Upper lobe of left lung (tissue), 6 donors: Measurements from ENCODE around the gene RAPGEF2. TPM values are rescaled to one million over a fixed set of nuclear protein-coding genes. Genes with fewer than 3 reads are reported as not detected.

Source experiments
- ATAC-seq, 2 donors: fragments of 200-7000 bp; cut with Tn5 transposase; one replicate each; pipeline ENCODE4 v1.9.1; 2022; ENCODE audit warnings: mild to moderate bottlenecking in 2 of 2, moderate library complexity in 2 of 2; ENCODE audit not compliant: low FRiP score in 2 of 2
- DNase-seq, 2 donors: peaks; one replicate each; pipeline ENCODE4 v3.0.0-alpha.2; 2019 to 2020
- H3K27ac ChIP-seq, 4 donors: fragments of 200-600 bp; sonication (generic); one replicate each; pipeline ENCODE4 v1.5.1; 2016 to 2019
- H3K27me3 ChIP-seq, 4 donors: fragments of 200-600 bp; sonication (generic); one replicate each; pipeline ENCODE4 v1.5.1; 2017 to 2019
- H3K36me3 ChIP-seq, 4 donors: fragments of 200-600 bp; sonication (generic); one replicate each; pipeline ENCODE4 v1.5.1; 2016 to 2019
- H3K4me1 ChIP-seq, 4 donors: fragments of 200-600 bp; sonication (generic); one replicate each; pipeline ENCODE4 v1.5.1; 2018 to 2019
- H3K4me3 ChIP-seq, 4 donors: fragments of 200-600 bp; sonication (generic); one replicate each; pipeline ENCODE4 v1.5.1; 2017 to 2019; ENCODE audit warnings: mild to moderate bottlenecking in 2 of 4, moderate library complexity in 1 of 4
- H3K9me3 ChIP-seq, 4 donors: fragments of 200-600 bp; sonication (generic); one replicate each; pipeline ENCODE4 v1.5.1; 2018 to 2019
- CTCF ChIP-seq, 6 experiments: fragments of 450-650 bp in 4 of 6; fragments of 200-600 bp in 2 of 6; sonication (generic) in 2 of 6; IDR thresholded peaks; one replicate each; pipeline ENCODE4 v1.5.1; 2016 to 2019; ENCODE audit warnings: antibody characterized with exemption in 6 of 6
- EP300 ChIP-seq, 4 donors: sonication (generic); formaldehyde crosslinking; IDR thresholded peaks; one replicate each; pipeline ENCODE4 v1.5.1; 2017; ENCODE audit warnings: antibody characterized with exemption in 4 of 4, control low read depth in 2 of 4
- POLR2A ChIP-seq, 4 donors: fragments of 450-650 bp; IDR thresholded peaks; one replicate each; pipeline ENCODE4 v1.5.1; 2016 to 2017; ENCODE audit warnings: antibody characterized with exemption in 4 of 4, mild to moderate bottlenecking in 2 of 4
- POLR2AphosphoS5 ChIP-seq, 2 donors: sonication (generic); formaldehyde crosslinking; IDR thresholded peaks; one replicate each; pipeline ENCODE4 v1.5.1; 2017; ENCODE audit warnings: antibody characterized with exemption in 2 of 2
- WGBS, 2 donors: methylation state at CpG; one replicate each; pipeline ENCODE4 v1.1.5; 2017 to 2018; 5-methylcytosine and 5-hydroxymethylcytosine counted together
- total RNA-seq, 6 donors: library from RNA; depleted of rRNA in 4 of 6; stranded (reverse); fragments of >200 nt in 4 of 6; gene quantifications; one replicate each; pipeline versions ENCODE4 v1.1.0 to v1.2.1, GENCODE V29; 2016 to 2021
- donor health status: DM: no; HTN: no; CAD: no; lungs with moderate emphysema.
- donor health status: DM: no; HTN: yes; CAD: no; lungs with severe emphysema.

The RAPGEF2 gene
- total RNA-seq, 6 donors from 2014 or later = 53.3 to 122 (median 66.3) TPM

- TF ChIP-seq POLR2AphosphoS5 (IDR thresholded peaks at IDR 0.05) (no peak), CTCF (IDR thresholded peaks at IDR 0.05) (no peak), POLR2A (IDR thresholded peaks at IDR 0.05) (no peak), EP300 (IDR thresholded peaks at IDR 0.05) (no peak)
- Histone ChIP-seq H3K36me3 (no peaks in the 10 kb centered on the region), H3K27ac (peak overlapping the region in 2 of 4 donors; percentile 18 to 49), H3K27me3 (no peaks in the 10 kb centered on the region), H3K4me3 (no peak overlapping the region), H3K4me1 (peaks cover 16 to 39% (median 38%) of the 10 kb centered on the region in 4 donors), H3K9me3 (no peaks in the 10 kb centered on the region)
- no peak for DNase-seq
- WGBS, 2 donors = 48 to 60% methylated on average over 4 of the region's 4 CpGs
- ATAC-seq = no peak
These were observed 38.3 kb downstream of the RAPGEF2 start for GRCh38 chr4:159141193-159141592.

GRCh38 chr4:159142241-159142640 lies 39.4 kb downstream of the RAPGEF2 start:
- H3K27ac ChIP-seq = no peak overlapping the region
- no peak for ATAC-seq
- H3K4me1 ChIP-seq = peaks cover 13 to 40% (median 38%) of the 10 kb centered on the region in 4 donors
- H3K9me3 ChIP-seq = no peaks in the 10 kb centered on the region
- no peak for TF ChIP-seq POLR2AphosphoS5 (IDR thresholded peaks at IDR 0.05)
- no peak for TF ChIP-seq POLR2A (IDR thresholded peaks at IDR 0.05)
- DNase-seq = no peak
- no peaks in the 10 kb centered on the region for H3K36me3 ChIP-seq
- 71% methylated on average over 3 of the region's 3 CpGs for WGBS, 2 donors
- no peak overlapping the region for H3K4me3 ChIP-seq
- H3K27me3 ChIP-seq = no peaks in the 10 kb centered on the region

- H3K27ac ChIP-seq = no peak overlapping the region
- DNase-seq (no peak), ATAC-seq (no peak)
- H3K27me3 ChIP-seq = no peaks in the 10 kb centered on the region
- no peaks in the 10 kb centered on the region for H3K36me3 ChIP-seq
- H3K4me1 ChIP-seq = peaks cover 13 to 39% (median 37%) of the 10 kb centered on the region in 4 donors
- TF ChIP-seq POLR2A (IDR thresholded peaks at IDR 0.05) = no peak
- no peak for TF ChIP-seq POLR2AphosphoS5 (IDR thresholded peaks at IDR 0.05)
- WGBS, 2 donors = 90% methylated on average over 5 of the region's 5 CpGs
- no peak overlapping the region for H3K4me3 ChIP-seq
- no peaks in the 10 kb centered on the region for H3K9me3 ChIP-seq
These were observed 40.0 kb downstream of the RAPGEF2 start for GRCh38 chr4:159142681-159143384.

- Histone ChIP-seq H3K27ac (no peak overlapping the region), H3K4me3 (no peak overlapping the region)
These were observed 40.8 kb downstream of the RAPGEF2 start for GRCh38 chr4:159143687-159144086.

GRCh38 chr4:159144112-159144694 lies 41.3 kb downstream of the RAPGEF2 start:
- Histone ChIP-seq H3K36me3 (no peaks in the 10 kb centered on the region), H3K27me3 (no peaks in the 10 kb centered on the region), H3K4me1 (peaks cover 9 to 35% (median 29%) of the 10 kb centered on the region in 4 donors), H3K4me3 (no peak overlapping the region), H3K9me3 (no peaks in the 10 kb centered on the region), H3K27ac (no peak overlapping the region)
- 70 to 77% methylated on average over 4 of the region's 4 CpGs for WGBS, 2 donors
- TF ChIP-seq POLR2AphosphoS5 (IDR thresholded peaks at IDR 0.05) (no peak), EP300 (IDR thresholded peaks at IDR 0.05) (no peak), POLR2A (IDR thresholded peaks at IDR 0.05) (no peak), CTCF (IDR thresholded peaks at IDR 0.05) (no peak)
- ATAC-seq (no peak), DNase-seq (no peak)

More at GRCh38 chr4:159143687-159144086, 40.8 kb downstream of the RAPGEF2 start:
- H3K4me1 ChIP-seq = peaks cover 13 to 39% (median 34%) of the 10 kb centered on the region in 4 donors
- WGBS, 2 donors = 74 to 79% methylated on average over 3 of the region's 3 CpGs
- ATAC-seq (no peak), DNase-seq (no peak)
- no peaks in the 10 kb centered on the region for H3K27me3 ChIP-seq
- TF ChIP-seq POLR2A (IDR thresholded peaks at IDR 0.05) = no peak
- TF ChIP-seq CTCF (IDR thresholded peaks at IDR 0.05) = no peak
- TF ChIP-seq EP300 (IDR thresholded peaks at IDR 0.05) = no peak
- no peak for TF ChIP-seq POLR2AphosphoS5 (IDR thresholded peaks at IDR 0.05)
- no peaks in the 10 kb centered on the region for H3K36me3 ChIP-seq
- H3K9me3 ChIP-seq = no peaks in the 10 kb centered on the region
